Tibial nerve (tissue), 4 donors: ENCODE results near the gene ADAMTS17.

Experiments
- CTCF ChIP-seq, 5 experiments: fragments of 200-600 bp in 3 of 5; fragments of 450-650 bp in 2 of 5; sonication (generic) in 3 of 5; IDR thresholded peaks; one replicate each; pipeline ENCODE4 v1.5.1; 2016 to 2019; ENCODE audit warnings: antibody characterized with exemption in 5 of 5, mild to moderate bottlenecking in 3 of 5, moderate library complexity in 2 of 5
- EP300 ChIP-seq, 2 donors: sonication (generic); formaldehyde crosslinking; IDR thresholded peaks; one replicate each; pipeline ENCODE4 v1.6.1; 2017; ENCODE audit warnings: antibody characterized with exemption in 2 of 2, mild to moderate bottlenecking in 1 of 2
- POLR2A ChIP-seq, 2 donors: fragments of 450-650 bp; IDR thresholded peaks; one replicate each; pipeline ENCODE4 v1.6.1; 2017; ENCODE audit warnings: antibody characterized with exemption in 2 of 2, mild to moderate bottlenecking in 2 of 2, moderate library complexity in 2 of 2

- no peak for TF ChIP-seq POLR2A (IDR thresholded peaks at IDR 0.05)
- TF ChIP-seq CTCF (IDR thresholded peaks at IDR 0.05): no peak
- TF ChIP-seq EP300 (IDR thresholded peaks at IDR 0.05): no peak
Observed at GRCh38 chr15:99955181-99955525, 386.6 kb downstream of the ADAMTS17 start.
